IPS-18c (cell line): ENCODE results near the gene SBF1.

Experiments
- H3K4me3 ChIP-seq: 2 replicates; pipeline ENCODE4 v1.7.0; 2013; ENCODE audit warnings: low read depth, mild to moderate bottlenecking, low read length, moderate library complexity; ENCODE audit not compliant: insufficient read depth
- H3K9me3 ChIP-seq: one replicate; pipeline ENCODE4 v1.6.1; 2013; ENCODE audit warnings: mild to moderate bottlenecking, low read length, moderate library complexity; ENCODE audit not compliant: control insufficient read depth, insufficient read depth

SBF1 gene

DNA sequence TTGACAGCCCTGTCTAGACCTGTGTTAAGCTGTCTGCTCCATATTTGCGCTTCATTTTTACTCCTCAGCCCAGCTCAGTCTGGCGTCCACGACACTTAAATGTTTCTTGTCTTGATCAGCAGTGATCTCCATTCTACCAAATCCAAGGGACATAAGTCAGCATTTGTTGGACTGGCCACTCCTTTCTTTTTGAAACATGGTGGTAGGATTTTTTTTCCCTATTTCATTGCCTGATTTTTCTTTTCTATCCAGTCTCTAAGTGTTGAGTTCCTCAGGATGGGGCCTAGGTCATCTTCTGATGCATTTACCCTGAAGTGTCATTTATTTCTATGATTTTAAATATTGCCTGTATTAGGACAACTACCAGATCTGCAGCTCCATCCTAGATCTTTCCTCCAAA is 34.1 kb upstream of the SBF1 start:
- Histone ChIP-seq H3K4me3 (peak overlapping the region; percentile 87), H3K9me3 (peaks cover 3% of the 10 kb centered on the region)

DNA sequence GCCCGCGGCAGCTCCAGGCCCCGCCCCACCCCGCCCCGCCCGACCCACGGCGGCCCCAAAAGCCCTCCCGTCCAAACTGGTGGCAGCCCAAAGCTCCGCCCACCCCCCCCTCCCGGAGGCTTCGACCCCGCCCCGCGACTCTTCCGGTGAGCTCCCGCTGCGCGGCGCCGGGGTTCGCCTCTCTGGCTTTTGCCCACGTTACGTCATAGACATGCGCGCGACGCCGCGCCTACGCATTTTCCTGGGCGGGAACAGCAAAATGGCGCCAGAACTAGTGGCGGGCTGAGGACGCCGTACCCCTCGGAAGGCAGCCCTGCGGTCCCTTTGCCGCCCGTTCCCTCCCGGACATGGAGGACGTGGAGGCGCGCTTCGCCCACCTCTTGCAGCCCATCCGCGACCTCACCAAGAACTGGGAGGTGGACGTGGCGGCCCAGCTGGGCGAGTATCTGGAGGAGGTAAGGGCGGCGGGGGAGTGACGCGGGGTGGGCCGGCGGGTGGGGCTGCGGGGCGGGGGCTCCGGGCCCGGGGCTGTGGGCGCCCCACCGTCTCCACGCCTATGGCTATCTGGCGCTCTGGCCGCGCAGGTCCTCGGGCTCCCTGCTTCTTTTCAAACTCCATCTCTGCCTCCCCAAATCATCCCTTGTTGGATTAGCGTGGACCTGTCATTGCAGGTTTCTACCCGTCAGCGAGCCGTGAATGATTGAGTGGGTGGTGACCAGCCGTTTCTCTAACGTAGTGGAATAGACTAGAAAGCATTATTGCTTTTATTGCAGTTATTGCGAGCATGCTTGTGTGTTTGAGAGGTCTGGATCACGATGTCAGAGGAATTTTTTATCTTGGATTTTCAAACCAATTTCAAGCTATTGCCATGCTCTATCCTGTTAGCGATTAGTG is 33.4 kb upstream of the SBF1 start, which contains the start of gene NCAPH2:
TSS of gene NCAPH2 (plus strand) at position 234 of the 894 bp plus-strand sequence. CDS start at position 348, 114 bp downstream.
- Histone ChIP-seq H3K9me3 (peaks cover 3% of the 10 kb centered on the region), H3K4me3 (peak within 1 kb of the TSS; percentile 87)

DNA sequence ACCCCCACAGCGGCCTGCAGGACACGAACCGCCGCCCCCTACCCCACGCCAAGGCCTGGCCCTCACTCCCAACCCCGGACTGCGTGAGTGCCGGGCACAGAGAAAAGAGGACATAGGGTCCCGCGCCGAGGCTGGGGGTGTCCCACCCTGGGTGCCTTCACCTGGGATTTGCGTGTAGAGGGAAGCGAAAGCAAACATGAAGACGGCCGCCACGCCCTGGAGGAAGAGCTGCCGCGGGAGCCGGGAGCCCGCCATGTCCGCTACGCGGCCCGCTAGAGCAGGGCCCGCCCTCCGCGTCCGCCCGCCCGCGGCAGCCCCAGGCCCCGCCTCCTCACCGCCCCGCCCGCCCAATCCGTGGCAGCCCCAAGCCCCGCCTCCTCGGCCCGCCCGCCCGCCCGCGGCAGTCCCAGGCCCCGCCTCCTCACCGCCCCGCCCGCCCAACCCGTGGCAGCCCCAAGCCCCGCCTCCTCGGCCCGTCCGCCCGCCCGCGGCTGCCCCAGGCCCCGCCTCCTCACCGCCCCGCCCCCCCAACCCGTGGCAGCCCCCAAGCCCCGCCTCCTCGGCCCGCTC is 32.7 kb upstream of the SBF1 start, which contains the start of gene LMF2:
TSS of gene LMF2 (minus strand) at position 282 of the 570 bp plus-strand sequence. CDS start at position 255, 27 bp downstream.
- H3K9me3 ChIP-seq, result peaks cover 3% of the 10 kb centered on the region
- peak within 1 kb of the TSS; percentile 87 for H3K4me3 ChIP-seq

DNA sequence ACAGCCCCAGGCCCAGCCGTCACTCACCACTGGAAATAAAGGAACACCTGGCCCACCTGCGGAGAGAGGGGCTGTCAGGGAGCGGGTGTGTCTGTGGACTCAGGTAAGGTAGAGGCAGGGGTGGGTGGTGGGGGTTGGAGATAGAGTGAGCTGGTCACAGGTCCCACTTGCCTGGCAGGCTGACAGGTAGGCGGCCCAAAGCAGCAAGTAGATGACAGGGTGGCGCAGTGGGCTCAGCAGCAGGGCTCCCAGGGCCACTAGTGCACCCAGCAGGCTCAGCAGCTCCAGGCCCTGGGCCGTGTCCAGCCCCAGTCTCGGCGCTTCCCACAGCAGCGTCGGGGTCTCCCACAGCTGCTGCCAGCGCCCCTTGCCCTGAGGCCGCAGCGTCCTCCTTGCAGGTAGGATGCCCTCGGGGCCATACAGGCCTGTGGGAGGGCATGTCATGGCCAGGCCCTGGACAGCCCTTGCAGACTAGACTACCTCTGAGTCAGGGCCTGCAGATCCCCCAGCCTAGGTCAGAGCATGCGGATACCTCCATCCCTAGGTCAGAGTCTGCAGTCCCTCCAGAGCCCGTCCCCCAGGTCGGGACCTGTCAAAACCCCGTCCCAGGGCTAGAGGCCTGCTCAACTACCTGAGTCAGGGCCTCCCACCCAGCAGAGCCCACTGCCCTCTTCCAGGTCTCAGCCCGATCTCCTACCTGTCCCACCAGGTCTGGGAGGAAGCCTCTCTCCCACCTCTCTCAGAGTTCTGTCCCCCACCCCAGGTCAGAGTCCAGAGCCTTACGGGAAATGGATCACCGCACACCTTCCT is 32.0 kb upstream of the SBF1 start:
- H3K4me3 ChIP-seq, result peak overlapping the region; percentile 85
- H3K9me3 ChIP-seq, result peaks cover 3% of the 10 kb centered on the region

DNA sequence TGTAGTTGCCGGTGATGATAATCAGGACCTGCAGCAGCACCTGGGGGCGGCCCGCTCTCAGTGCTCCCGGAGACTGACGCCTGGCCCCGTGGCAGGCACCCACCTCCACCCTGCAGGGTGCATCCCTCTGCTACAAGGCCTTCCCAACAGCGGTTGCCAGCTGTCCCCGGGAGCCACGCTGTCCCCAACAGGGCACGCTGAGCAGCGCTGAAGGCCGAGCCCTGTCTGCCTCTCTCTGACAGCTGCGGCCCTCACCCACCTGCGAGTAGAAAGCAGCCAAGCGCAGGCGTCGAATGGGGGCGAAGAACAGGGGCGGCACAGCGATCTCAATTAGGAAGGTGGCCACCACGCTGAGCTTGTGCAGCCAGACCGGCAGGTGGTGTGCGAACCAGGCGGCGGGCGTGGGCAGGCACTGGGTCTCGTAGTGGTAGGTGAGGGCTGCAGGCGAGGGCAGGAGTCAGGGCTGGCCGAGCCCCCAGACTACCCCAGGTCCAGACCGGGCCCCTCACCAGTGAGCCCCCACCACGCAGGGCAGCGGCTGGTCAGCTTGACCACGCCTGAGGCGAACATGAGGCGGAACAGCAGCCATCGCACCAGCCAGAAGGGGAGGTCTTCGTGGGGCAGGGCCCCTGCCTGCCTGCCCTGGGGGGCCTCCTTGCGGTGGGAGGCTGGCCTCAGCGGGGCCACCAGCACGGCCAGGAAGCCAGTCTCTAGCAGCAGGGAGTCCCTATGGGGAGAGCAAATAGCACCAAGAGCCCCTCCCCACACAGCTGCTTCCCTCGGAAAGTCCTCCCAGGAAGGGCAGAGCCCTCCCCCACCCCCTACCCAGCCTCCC is 31.2 kb upstream of the SBF1 start:
- H3K9me3 ChIP-seq, result peaks cover 3% of the 10 kb centered on the region
- H3K4me3 ChIP-seq, result peak overlapping the region; percentile 85; the same call in 1 of the 2 replicates

DNA sequence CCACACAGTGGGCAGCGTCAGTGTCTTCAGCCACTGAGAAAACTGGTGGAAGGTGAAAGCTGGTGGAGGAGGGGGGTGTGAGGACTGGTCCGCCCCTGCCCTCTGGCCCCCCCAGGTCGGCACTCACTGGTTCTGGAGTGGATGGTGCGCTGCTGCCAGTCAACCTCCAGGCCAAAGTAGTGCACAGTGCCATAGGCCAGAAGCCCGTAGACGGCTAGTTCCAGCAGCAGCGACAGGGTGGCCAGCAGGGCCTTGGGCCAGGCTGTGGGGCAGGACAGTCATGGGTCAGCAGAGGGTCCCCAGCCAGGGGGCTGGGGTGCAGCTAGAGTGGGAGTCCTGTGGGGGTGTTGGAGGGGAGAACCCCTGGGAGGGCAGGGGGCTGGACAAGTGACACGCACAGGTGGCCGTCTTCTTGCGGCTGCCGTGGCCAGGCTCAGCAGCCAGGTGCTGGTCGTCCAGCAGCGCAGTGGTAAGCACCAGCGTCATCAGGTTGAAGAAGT is 30.5 kb upstream of the SBF1 start:
- Histone ChIP-seq H3K4me3 (no peak overlapping the region), H3K9me3 (peaks cover 3% of the 10 kb centered on the region)

DNA sequence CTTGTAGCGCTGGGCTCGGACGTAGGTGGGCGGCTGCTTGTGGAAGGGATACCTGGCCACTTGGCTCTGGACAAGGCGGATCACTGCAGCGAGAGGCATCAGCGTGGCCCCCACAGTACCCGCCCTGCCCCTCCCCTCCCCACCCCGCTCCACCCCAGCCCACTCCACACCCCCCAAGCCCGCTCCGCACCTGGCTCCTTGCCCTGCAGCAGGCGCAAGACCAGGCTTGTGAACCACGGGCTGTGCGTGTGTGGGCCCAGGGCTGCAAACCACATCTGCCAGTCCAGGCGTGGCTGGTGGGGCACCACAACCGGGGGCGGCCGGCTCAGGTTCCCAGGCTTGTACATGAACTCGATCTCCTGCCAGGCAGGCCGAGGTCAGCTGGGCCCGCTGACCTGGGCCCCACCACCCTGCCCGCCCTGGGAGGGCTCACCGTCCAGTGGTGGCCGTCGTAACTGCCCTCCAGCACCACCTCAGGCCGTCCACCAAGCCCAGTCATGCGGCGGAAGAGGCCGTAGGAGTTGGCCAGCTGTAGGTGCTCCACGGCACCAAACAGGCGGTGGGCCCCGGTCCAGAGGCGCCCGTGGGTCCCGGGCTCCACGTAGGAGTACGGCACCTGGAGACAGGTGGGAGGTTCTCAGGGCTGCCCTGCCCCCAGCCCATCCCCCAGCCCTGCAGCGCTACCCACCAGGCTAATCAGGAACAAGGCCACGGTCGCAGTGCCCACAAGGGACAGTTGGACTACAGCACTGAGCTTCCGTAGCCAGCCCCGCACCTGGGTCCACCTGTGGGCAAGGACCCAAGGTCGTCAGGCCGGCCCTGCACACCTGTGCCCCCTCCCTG is 29.8 kb upstream of the SBF1 start:
- Histone ChIP-seq H3K9me3 (peaks cover 3% of the 10 kb centered on the region), H3K4me3 (no peak overlapping the region)

DNA sequence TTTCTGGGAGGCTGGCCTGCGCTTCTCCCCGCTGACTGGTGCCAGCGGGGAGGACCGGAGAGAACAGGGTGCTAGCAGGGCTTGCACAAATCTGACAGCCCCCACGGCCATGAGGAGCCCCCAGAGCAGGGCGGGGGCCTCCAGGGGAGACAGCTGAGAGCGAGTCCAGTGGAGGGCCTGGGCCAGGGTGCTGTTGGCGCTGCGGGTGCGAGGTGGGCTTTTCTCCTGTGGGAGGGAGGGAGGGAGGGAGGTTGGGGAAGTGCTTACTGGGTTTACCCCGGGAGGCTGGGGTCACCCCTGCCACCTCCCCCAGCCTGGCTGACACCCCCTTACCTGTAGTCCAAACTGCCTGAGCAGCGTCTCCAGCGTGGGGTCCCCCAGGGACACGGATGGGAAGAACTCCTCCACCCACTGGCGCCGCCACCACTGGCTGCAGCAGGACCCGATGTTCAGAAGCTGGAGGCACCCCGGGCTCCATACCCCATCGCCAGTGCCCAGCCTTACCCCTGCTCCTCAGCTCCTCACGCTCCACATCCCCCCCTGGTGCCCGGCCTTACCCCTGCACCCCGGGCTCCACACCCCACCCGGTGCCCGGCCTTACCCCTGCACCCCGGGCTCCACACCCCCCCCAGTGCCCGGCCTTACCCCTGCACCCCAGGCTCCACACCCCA is 28.8 kb upstream of the SBF1 start:
- no peak overlapping the region for H3K4me3 ChIP-seq
- H3K9me3 ChIP-seq, result peaks cover 3% of the 10 kb centered on the region

DNA sequence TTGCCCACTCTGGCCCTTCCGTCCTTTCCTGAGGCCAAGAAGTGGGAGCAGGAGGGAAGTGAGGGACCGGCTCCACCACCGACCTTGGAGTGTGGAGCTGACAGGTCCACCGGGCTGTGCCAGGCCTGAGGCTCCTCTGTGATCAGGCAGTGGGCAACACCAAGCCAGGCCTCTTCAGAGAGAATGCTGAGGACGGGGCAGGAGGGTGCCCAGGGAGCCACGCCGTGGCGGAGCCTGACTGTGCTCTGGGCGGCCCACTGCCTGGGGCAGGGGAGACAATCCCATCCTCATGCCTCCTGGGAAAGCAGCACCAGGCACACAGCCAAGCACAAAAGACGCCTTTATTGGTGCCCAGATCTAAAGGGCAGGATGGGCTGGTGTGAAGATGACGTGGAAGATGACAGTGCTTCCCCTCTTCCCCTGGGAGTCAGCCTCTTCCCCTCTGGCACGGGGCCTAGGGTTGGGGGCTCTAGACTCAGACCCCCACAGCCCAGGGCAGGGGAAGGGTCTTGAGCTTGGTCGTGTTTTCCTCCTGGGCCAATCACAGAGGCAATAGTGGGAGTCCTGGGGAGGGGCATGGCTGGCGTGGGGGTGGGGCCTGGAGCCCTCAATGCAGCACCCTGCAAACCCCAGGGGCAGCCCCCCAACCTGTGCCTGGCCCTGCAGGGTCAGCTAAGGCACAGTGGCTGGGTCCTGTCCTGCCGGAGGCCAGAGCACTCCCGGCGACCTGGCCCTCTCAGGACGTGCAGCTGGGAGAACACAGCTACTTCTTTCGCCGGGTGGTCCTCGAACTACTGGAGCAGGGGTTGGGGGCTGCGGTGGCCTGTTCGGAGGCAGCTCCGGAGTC is 28.0 kb upstream of the SBF1 start:
- no peak overlapping the region for H3K4me3 ChIP-seq
- H3K9me3 ChIP-seq, result peaks cover 3% of the 10 kb centered on the region

DNA sequence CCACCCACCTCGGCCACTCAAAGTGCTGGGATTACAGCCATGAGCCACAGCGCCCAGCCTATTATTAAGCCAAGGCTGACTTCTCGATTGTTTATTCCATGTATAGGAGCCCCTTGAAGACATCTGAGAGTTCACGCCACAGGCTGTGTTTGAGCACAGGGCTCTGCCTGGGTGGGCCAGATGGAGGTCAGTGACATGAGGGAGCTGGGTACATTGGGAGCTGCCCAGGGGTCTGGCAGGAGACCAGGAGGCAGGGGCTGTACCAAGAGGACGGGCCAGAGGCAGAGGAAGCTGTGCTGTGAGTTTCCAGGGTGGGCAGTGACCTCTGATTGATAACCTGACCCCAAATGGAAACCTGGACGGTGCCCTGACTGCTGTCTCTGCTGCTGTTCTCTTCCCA is 27.3 kb upstream of the SBF1 start:
- no peaks in the 10 kb centered on the region for H3K9me3 ChIP-seq

DNA sequence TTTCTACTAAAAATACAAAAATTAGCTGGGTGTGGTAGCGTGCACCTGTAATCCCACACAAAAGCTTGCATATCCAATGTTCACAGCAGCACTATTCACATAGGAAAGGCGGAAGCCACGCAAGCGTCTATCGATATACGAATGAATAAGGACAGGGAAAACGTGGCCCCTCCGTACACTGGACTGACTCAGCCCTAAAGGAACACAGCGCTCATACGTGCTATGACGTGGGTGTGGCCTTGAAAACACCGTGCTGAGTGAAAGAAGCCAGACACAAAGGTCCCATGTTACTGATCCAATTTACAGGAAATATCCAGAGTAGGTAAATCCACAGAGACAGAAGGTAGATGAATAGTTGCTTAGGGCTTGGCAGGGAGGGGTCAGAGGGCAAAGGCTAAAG is 25.6 kb upstream of the SBF1 start:
- Histone ChIP-seq H3K4me3 (no peak overlapping the region), H3K9me3 (no peaks in the 10 kb centered on the region)

More for the DNA sequence above, 27.3 kb upstream of the SBF1 start:
- H3K4me3 ChIP-seq, result no peak overlapping the region

DNA sequence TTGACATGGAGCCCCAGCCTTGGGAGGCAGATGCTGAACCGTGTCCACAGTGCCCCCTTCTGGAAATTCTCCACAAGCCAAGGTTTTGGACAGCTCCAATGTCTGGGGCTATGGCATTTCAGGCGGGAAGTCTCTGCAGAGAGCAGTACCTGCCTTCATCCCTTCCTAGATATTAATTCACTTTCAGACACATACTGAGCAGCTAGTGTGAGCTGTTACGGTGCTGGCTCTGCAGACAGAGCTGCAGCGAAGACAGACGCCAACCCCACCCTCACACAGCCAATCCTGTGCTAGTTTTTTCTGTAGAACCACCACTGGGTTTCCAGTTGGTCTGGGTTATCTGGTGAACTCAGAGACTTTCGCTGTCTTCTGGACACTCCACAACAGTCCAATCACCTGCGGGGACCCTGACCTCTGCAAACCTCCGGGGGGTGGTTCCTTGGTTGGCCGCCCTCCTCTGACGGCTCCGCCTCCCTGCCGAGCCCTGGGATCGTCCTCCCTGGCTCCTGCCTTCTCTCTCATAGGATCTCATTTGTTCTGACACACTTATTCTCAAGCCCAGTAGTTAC is 23.6 kb upstream of the SBF1 start:
- H3K4me3 ChIP-seq, result no peak overlapping the region; the same call in 1 of the 2 replicates
- H3K9me3 ChIP-seq, result no peaks in the 10 kb centered on the region

DNA sequence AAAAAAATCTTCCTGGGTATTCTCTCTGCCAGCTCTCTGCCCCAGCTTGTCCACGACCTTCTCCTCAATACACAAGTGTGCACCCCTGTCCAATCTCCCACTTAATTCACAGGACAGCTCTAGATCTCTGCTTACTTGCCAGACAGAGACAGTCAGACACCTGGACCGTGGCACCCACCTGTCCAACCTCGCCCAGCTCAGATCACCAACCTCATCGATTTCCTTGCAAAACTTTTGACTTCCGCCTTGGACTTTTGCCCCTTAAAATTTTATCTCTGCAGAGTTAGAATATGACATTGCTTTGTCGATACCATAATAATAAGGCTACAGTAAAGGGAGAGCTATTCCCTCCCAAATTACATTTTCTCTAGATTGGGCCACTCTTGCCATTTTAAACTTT is 22.3 kb upstream of the SBF1 start:
- H3K9me3 ChIP-seq, result no peaks in the 10 kb centered on the region
- no peak overlapping the region for H3K4me3 ChIP-seq

DNA sequence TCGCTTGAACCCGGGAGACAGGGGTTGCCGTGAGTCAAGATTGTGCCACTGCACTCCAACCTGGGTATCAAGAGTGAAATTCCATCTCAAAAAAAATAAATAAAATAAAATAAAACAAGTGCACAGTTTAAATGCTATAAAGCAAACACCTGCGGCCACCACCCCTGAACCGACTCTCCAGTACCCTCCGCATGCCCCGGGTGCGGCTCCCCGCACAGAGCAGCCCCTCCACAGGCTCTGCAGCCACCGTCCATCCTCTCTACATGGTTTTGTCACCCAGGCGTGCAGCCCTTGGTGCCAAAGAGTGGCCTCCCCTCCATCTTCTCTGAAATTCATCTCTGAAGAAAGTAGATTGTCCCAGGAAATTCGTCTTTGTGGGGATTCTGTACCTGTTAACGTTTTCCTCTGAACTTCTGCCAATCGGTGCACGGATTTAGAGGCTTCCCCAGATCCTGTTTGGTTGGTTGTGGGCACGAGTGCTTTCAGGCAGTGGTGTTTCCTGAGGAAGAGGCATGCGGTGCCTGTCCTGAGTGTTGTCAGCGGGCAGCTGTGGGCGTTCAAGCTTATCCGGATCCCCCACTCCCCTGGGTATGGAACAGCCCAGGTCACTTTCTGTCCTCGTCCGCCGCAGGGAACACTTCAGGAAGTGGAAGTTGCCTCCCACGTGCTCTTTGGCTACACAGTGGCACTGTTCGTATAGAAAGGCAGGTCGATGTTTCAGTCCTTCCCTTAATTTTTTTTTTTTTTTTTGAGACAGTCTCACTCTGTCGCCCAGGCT is 15.9 kb upstream of the SBF1 start:
- no peak overlapping the region for H3K4me3 ChIP-seq
- no peaks in the 10 kb centered on the region for H3K9me3 ChIP-seq
